NCI-H2196 (cell line): ENCODE results near the gene PPP1R1C.

Experiments
- DNase-seq: peaks from one replicate; lab custom pipeline; 2025; ENCODE audit not compliant: unreplicated experiment; lab: John Stamatoyannopoulos, UW

Gene PPP1R1C

GRCh38 chr2:182098648-182099047 is 113.0 kb downstream of the PPP1R1C start:
- no peak for DNase-seq

GRCh38 chr2:182101263-182101662 is 115.6 kb downstream of the PPP1R1C start:
- no peak for DNase-seq

GRCh38 chr2:182103526-182103925 is 117.9 kb downstream of the PPP1R1C start:
- no peak for DNase-seq

GRCh38 chr2:182110347-182110746 is 124.7 kb downstream of the PPP1R1C start:
- no peak for DNase-seq

GRCh38 chr2:182113334-182113733 is 127.7 kb downstream of the PPP1R1C start:
- no peak for DNase-seq

- DNase-seq = no peak
Observed at GRCh38 chr2:182115258-182115657, 129.6 kb downstream of the PPP1R1C start.

DNA sequence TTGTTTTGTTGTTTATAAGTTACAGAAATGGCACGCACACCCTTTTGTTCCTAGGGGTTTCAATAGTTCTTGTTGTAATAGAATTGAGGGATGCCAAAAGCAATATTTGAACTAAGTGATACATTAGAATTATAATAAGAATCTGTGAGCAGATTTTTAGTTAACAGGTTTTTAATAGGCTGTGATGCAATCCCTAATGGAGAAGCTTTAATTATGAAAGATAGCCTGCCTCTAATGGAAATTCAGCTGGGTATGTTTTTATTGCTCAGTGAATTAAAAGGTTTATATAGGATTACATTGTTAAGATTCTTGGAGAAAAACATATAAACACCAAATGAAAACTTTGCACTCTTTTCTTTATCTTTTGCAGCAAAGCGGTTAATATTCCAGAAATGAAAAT is 131.1 kb downstream of the PPP1R1C start:
- DNase-seq = no peak

- no peak for DNase-seq
Observed at GRCh38 chr2:182117196-182117595, 131.5 kb downstream of the PPP1R1C start.

DNA sequence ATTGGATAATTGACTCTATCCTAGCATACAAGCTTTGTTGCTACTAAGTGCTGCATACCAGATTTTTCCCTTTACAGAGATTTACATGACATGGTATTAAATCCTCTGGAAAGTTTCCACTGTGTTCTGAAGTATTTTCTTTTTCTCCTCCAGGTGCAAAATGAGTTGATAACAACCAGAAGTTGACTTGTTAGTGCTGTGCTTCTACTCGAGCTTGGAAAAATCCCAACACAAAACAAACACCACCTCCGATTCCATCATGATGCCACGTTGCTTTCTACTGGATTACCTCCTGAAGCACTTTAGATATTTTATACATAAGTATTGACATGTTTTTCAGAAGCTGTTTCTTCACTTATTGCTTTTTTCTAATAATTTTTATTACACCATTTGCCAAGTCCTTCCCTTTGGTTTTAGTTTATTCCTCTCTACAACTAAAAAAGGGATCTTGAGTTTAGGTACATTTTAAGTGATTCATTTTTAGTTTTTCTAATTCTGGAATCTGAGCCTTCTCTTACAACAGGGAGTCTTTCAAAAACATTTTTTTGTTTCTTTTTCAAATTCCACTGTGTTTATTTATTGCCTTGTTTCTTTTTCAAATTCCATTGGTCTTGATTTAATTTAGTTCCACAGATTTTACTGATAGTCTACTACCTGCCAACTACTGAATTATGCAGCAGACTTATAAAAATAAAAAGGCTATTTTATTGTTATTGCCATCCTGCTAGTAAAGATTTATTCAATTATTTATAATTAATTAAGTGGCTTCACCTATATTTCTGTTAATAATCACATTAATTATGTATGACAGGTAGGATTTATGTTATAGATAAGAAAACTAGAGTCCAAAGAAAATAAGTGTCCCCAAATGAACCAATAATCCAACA is 143.4 kb downstream of the PPP1R1C start:
- DNase-seq = no peak

GRCh38 chr2:182132605-182133004 is 147.0 kb downstream of the PPP1R1C start:
- DNase-seq = no peak

- no peak for DNase-seq
Observed at GRCh38 chr2:182133195-182133891, 147.7 kb downstream of the PPP1R1C start.

DNA sequence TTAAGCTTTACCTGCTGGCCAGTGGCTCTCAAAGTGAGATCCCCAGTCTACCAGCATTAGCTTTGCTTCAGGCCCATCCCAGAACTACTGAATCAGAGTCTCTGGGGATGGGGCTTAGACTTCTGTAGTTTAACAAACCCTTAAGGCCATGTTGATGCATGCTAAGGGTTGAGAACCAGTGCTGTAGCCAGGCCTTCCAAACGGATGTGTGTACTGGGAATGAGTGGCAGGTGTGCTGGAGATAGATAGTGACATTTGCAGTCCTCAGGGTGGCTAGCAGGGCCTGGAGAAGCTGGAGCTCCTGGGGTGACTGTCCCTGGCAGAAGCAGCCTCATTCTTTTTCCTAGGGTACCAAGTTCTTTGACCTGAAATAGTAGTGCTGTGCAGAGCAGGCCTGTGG is 148.5 kb downstream of the PPP1R1C start:
- no peak for DNase-seq

- DNase-seq = no peak
Observed at GRCh38 chr2:182142062-182142461, 156.4 kb downstream of the PPP1R1C start.

GRCh38 chr2:182144041-182144775 is 158.6 kb downstream of the PPP1R1C start:
- no peak for DNase-seq

GRCh38 chr2:182144776-182145165 is 159.1 kb downstream of the PPP1R1C start:
- no peak for DNase-seq

DNA sequence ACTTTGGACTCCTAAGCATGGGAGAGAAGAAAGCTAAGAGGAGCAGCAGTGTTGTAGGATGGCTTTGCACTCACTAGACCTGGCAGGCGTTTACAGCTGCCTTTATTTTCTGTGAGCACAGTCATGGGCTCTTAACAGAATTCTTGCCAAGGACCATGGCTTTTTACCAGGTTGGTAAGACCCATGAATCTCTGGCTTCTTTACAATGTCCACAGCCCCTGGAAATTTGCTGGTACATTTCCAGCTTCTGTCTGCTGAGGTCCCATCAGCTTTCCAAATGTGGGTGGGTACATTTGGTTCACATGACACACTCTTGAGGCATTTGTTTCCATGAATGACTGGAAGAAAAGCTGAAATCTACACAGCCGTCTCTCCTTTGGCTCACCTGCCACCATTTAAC is 162.7 kb downstream of the PPP1R1C start:
- no peak for DNase-seq

- no peak for DNase-seq
Observed at GRCh38 chr2:182163878-182164277, 178.2 kb downstream of the PPP1R1C start.

DNA sequence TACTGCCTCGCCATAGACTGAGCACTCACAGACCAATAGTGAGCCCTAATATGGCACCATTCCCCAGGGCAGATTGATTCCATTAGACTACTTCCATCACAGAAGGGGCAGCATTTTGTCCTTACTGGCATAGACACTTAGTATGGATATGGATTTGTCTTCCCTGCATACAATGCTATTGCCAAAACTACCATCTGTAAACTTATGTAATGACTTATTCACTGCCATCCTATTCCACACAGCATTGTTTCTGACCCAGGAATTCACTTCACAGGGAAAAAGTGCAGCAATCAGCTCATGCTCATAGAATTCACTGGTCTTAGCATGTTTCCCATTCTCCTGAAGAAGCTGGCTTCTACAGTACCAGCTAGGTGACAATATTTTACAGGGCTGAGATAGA is 179.0 kb downstream of the PPP1R1C start:
- no peak for DNase-seq

DNA sequence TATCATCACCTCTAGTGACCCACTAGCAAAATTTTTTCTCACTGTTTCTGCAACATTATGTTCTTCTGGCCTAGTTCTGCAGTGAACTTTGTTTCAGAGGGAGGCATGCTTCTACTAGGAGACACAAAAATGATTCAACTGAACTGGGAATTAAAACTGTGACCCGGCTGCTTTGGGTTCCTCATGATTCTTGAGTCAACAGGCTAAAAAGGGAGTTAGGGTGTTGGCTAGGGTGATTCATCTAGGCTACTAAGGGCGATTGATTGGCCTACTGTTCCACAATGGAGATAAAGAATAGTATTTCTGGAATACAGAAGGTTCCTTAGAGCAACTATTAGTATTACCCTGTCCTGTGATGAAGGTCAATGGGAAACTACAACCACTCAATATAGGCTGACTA is 179.5 kb downstream of the PPP1R1C start:
- DNase-seq = no peak

GRCh38 chr2:182166406-182166805 is 180.8 kb downstream of the PPP1R1C start:
- no peak for DNase-seq

DNA sequence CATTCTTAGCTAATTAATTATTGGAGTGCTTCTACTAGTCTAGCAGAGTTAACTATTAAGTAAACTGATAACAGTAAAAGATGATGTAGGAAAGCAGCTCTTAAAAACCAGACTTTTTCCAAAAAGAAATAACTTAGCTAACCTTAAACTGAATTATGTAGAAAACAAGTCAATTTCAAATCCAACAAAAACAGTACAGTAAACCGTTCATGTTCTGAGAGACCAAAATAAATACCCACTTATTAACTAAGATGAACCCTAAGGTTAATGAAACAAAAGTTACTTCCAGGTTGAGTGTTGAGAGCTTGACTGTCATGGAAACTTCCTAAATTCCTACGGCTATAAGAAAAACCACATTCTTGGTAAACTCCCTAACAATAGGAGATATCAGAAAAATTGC is 181.2 kb downstream of the PPP1R1C start:
- DNase-seq = no peak
